B cell (primary cell): ENCODE data around the gene CLEC11A. TPM values are rescaled to one million over a fixed set of nuclear protein-coding genes. Genes with fewer than 3 reads are reported as not detected.

Experiments used
- ATAC-seq: fragments of 200-7000 bp; cut with Tn5 transposase; one replicate; pipeline ENCODE4 v1.10.0; 2021; ENCODE audit warnings: low read depth, mild to moderate bottlenecking, moderate number of reproducible peaks, moderate library complexity
- CTCF ChIA-PET: fragments of 350-600 bp; sonication (Branson Sonifier 250); formaldehyde crosslinking; loops from one replicate; lab custom pipeline; 2021; ENCODE audit warnings: antibody characterized with exemption, inconsistent platforms; lab: Charles Lee
- POLR2A ChIA-PET: fragments of 350-600 bp; sonication (Branson Sonifier 250); formaldehyde crosslinking; loops from one replicate; lab custom pipeline; 2021; ENCODE audit warnings: antibody characterized with exemption; lab: Charles Lee
- DNase-seq: peaks from one replicate; pipeline ENCODE4 v3.0.0; 2013
- H2AFZ ChIP-seq: 2 replicates; pipeline ENCODE4 v1.6.1; 2012; ENCODE audit warnings: mild to moderate bottlenecking, low read depth, low read length; ENCODE audit not compliant: insufficient read depth, poor library complexity, severe bottlenecking
- H3K27ac ChIP-seq, 2 donors: 1 replicate in 1 of 2; 2 replicates in 1 of 2; pipeline ENCODE4 v1.5.1; 2012 to 2013; ENCODE audit warnings: low read length in 2 of 2, mild to moderate bottlenecking in 2 of 2, moderate library complexity in 1 of 2
- H3K27me3 ChIP-seq, 4 experiments: fragments of 200-600 bp in 1 of 4; sonication (generic) in 1 of 4; replicated peaks in 1 of 4; 1 replicate in 2 of 4; 2 replicates in 2 of 4; pipeline versions ENCODE4 v1.6.1 to v1.7.0; 2013 to 2016; ENCODE audit warnings: low read length in 3 of 4, mild to moderate bottlenecking in 2 of 4, mixed read lengths in 1 of 4, moderate library complexity in 1 of 4; ENCODE audit not compliant: insufficient read depth in 4 of 4, control insufficient read depth in 3 of 4; ENCODE audit errors: control extremely low read depth in 1 of 4
- H3K36me3 ChIP-seq, 2 experiments: replicated peaks in 1 of 2; 1 replicate in 1 of 2; 2 replicates in 1 of 2; pipeline versions ENCODE4 v1.6.1 to v1.7.1; 2013; ENCODE audit warnings: low read length in 1 of 2; ENCODE audit not compliant: insufficient read depth in 2 of 2, control insufficient read depth in 1 of 2; ENCODE audit errors: control extremely low read depth in 1 of 2, extremely low read depth in 1 of 2
- H3K4me1 ChIP-seq, 2 donors: fragments of 200-600 bp in 1 of 2; sonication (generic) in 1 of 2; 1 replicate in 1 of 2; 2 replicates in 1 of 2; pipeline versions ENCODE4 v1.5.1 to v1.6.1; 2013 to 2017; ENCODE audit warnings: low read length in 2 of 2; ENCODE audit not compliant: control insufficient read depth in 2 of 2, insufficient read depth in 2 of 2
- H3K4me2 ChIP-seq: replicated peaks from 2 replicates; pipeline ENCODE3; 2012; ENCODE audit warnings: mild to moderate bottlenecking, low read depth, low read length; ENCODE audit not compliant: poor library complexity, severe bottlenecking
- H3K4me3 ChIP-seq, 5 experiments: fragments of 200-600 bp in 1 of 5; sonication (generic) in 1 of 5; 1 replicate in 3 of 5; 2 replicates in 2 of 5; pipeline versions ENCODE4 v1.5.1 to v1.7.0; 2011 to 2016; ENCODE audit warnings: low read length in 4 of 5, mild to moderate bottlenecking in 4 of 5, low read depth in 2 of 5, control low read depth in 1 of 5, moderate library complexity in 1 of 5; ENCODE audit not compliant: insufficient read depth in 1 of 5; ENCODE audit errors: control extremely low read depth in 1 of 5, extremely low read depth in 1 of 5
- H3K79me2 ChIP-seq: fragments of 200-600 bp; sonication (generic); one replicate; pipeline ENCODE4 v1.6.0; 2016; ENCODE audit warnings: low read length; ENCODE audit not compliant: control insufficient read depth, insufficient read depth
- H3K9ac ChIP-seq: fragments of 200-600 bp; sonication (generic); 2 replicates; pipeline ENCODE4 v1.6.1; 2017; ENCODE audit warnings: mild to moderate bottlenecking, low read length, moderate library complexity
- H3K9me3 ChIP-seq, 3 donors: one replicate each; pipeline versions ENCODE4 v1.6.1 to v1.7.1; 2013; ENCODE audit warnings: low read length in 2 of 3; ENCODE audit not compliant: control insufficient read depth in 2 of 3, insufficient read depth in 1 of 3; ENCODE audit errors: control extremely low read depth in 1 of 3
- H4K20me1 ChIP-seq: 2 replicates; pipeline ENCODE4 v1.6.0; 2012; ENCODE audit warnings: mild to moderate bottlenecking, low read length; ENCODE audit not compliant: insufficient read depth, control insufficient read depth, poor library complexity, severe bottlenecking
- H3K27ac Mint-ChIP-seq: one replicate; pipeline ENCODE4 v1.8.0; 2021; ENCODE audit warnings: mixed read lengths
- H3K27me3 Mint-ChIP-seq: one replicate; pipeline ENCODE4 v1.8.0; 2021; ENCODE audit warnings: mixed read lengths
- H3K4me1 Mint-ChIP-seq: one replicate; pipeline ENCODE4 v1.8.0; 2021; ENCODE audit warnings: mixed read lengths
- H3K4me3 Mint-ChIP-seq: one replicate; pipeline ENCODE4 v1.8.0; 2021; ENCODE audit warnings: mixed read lengths
- H3K9me3 Mint-ChIP-seq: one replicate; pipeline ENCODE4 v1.8.0; 2022; ENCODE audit warnings: mixed read lengths; ENCODE audit not compliant: insufficient read depth
- EZH2 ChIP-seq: IDR thresholded peaks from 2 replicates; pipeline ENCODE4 v1.6.1; 2012; ENCODE audit warnings: borderline replicate concordance, low read depth, mild to moderate bottlenecking, moderate library complexity, low read length; ENCODE audit not compliant: insufficient read depth, poor library complexity, severe bottlenecking
- WGBS: methylation state at CpG from one replicate; pipeline ENCODE4 v1.1.5; 2013; ENCODE audit warnings: missing lambda C conversion rate; ENCODE audit not compliant: insufficient coverage; 5-methylcytosine and 5-hydroxymethylcytosine counted together
- intact Hi-C: fragments of 100-400 bp; cut with micrococcal nuclease; formaldehyde crosslinking; loops from one replicate; pipeline ENCODE4 v1.10.0; 2022
- polyA plus RNA-seq: library from polyadenylated mRNA; depleted of rRNA; stranded (reverse); fragments of >200 nt; gene quantifications from 2 replicates; pipeline ENCODE4 v1.2.3, GENCODE V29; 2012
- total RNA-seq, 2 donors: library from RNA; stranded (reverse); fragments of 120-200 nt in 1 of 2; gene quantifications; 1 replicate in 1 of 2; 2 replicates in 1 of 2; pipeline versions ENCODE4 v1.2.3 to v1.2.4, GENCODE V29; 2013 to 2022
- TF ChIP-seq, protein P1 (sequence below): fragments of 200-600 bp; IDR thresholded peaks from one replicate; pipeline ENCODE4 v1.8.0; 2022; ENCODE audit warnings: antibody characterized with exemption, mild to moderate bottlenecking

CLEC11A gene
- total and polyA plus RNA-seq, 2 donors (not counting 1 experiment from before 2014, with no cell fraction given), result 0.52 to 1.6 TPM

DNA sequence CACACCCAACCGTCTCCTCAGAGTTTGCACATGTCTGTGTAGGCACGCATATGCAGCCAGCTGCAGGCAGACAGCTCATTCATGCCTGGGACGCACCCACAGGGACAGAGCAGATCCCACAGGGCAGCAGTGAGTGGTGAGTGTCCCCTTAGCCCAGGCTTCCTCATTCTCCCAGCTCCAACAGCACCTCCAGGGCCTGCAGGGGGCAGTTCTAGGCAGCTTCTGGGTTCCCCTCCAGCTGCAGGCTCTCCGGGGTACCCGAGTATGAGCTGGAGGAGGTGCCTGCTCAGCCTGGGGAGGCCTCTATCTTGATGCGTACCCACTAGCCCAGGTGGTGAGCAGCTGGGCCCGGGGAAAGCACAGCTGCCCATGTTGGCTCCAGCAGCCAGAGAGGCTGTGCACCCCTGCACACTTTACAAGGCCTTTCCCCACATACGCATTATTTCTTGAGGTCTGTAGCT lies 2.2 kb upstream of the CLEC11A start:
- TF ChIP-seq, protein P1, sequence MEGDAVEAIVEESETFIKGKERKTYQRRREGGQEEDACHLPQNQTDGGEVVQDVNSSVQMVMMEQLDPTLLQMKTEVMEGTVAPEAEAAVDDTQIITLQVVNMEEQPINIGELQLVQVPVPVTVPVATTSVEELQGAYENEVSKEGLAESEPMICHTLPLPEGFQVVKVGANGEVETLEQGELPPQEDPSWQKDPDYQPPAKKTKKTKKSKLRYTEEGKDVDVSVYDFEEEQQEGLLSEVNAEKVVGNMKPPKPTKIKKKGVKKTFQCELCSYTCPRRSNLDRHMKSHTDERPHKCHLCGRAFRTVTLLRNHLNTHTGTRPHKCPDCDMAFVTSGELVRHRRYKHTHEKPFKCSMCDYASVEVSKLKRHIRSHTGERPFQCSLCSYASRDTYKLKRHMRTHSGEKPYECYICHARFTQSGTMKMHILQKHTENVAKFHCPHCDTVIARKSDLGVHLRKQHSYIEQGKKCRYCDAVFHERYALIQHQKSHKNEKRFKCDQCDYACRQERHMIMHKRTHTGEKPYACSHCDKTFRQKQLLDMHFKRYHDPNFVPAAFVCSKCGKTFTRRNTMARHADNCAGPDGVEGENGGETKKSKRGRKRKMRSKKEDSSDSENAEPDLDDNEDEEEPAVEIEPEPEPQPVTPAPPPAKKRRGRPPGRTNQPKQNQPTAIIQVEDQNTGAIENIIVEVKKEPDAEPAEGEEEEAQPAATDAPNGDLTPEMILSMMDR, result no peak
- TF ChIP-seq EZH2, result no peak
- H3K79me2 ChIP-seq, result no peaks in the 10 kb centered on the region
- H3K27ac ChIP-seq, result no peak overlapping the region
- Mint-ChIP-seq H3K27me3 (peaks cover 50% of the 10 kb centered on the region), H3K4me1 (peaks cover 38% of the 10 kb centered on the region), H3K27ac (no peak overlapping the region), H3K4me3 (peak overlapping the region; percentile 55), H3K9me3 (no peaks in the 10 kb centered on the region)
- H3K4me3 ChIP-seq, result no peak overlapping the region
- H3K4me2 ChIP-seq, result no peak overlapping the region
- H3K9me3 ChIP-seq, result peaks cover 0 to 37% (median 3%) of the 10 kb centered on the region in 3 donors
- H2AFZ ChIP-seq, result no peak overlapping the region
- DNase-seq, result no peak
- ATAC-seq, result no peak
- 24% methylated on average over 8 of the region's 8 CpGs for WGBS
- no peaks in the 10 kb centered on the region for H3K36me3 ChIP-seq
- ChIA-PET CTCF (no interaction called here), POLR2A (interaction anchor here (0.7 kb wide), 1 partner anchor 175 kb away, joined by 4 read pairs; no protein-coding TSS in a partner anchor)
- intact Hi-C loops, result no loop called here
- no peaks in the 10 kb centered on the region for H4K20me1 ChIP-seq
- peaks cover 0 to 84% (median 25%) of the 10 kb centered on the region in 4 experiments for H3K27me3 ChIP-seq
- H3K9ac ChIP-seq, result no peak overlapping the region
- H3K4me1 ChIP-seq, result peaks cover 32 to 35% of the 10 kb centered on the region in 2 donors

DNA sequence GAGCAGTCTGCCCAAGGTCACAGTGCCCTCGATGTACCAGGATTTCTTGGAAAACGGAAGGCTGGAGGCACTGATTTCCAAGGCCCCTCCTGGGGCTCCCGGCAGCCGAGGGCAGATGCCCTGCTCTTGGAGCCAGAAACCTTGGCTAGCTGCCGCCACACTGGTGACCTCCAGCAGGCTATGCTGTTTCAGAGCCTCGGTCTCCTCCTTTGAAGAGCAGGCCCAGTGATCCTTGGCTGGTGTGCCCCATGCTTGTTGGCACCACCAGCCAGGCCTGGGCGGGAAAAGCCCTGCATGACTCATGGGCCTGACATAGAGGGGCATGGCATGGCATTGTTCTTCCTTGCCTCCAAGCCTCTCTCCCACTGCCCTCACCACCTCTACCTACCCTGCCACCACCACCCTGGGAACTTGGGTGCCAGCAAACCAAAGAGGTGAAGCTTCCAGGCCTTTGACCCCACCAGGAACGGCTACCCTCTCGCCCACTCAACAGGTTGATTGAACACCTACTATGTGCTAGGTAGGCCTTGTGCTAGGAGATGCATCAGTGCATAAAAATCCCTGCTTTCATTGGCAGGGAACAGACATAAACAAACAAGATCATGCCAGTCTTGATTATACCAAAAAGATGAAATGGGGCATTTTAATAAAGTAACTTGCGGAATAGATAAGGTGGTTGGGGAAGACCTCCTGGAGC lies 1.6 kb upstream of the CLEC11A start:
- H3K9me3 ChIP-seq, result peaks cover 0 to 43% (median 3%) of the 10 kb centered on the region in 3 donors
- H3K36me3 ChIP-seq, result no peaks in the 10 kb centered on the region
- no peak overlapping the region for H3K9ac ChIP-seq
- no peak for TF ChIP-seq EZH2
- TF ChIP-seq, protein P1, result no peak
- no peak overlapping the region for H3K27ac ChIP-seq
- H4K20me1 ChIP-seq, result no peaks in the 10 kb centered on the region
- Mint-ChIP-seq H3K27me3 (peaks cover 45% of the 10 kb centered on the region), H3K9me3 (no peaks in the 10 kb centered on the region), H3K4me1 (peaks cover 41% of the 10 kb centered on the region), H3K27ac (no peak overlapping the region), H3K4me3 (peak overlapping the region; percentile 5)
- H3K4me1 ChIP-seq, result peaks cover 34 to 37% of the 10 kb centered on the region in 2 donors
- H3K4me3 ChIP-seq, result no peak overlapping the region
- ATAC-seq (no peak), DNase-seq (no peak)
- peaks cover 0 to 86% (median 27%) of the 10 kb centered on the region in 4 experiments for H3K27me3 ChIP-seq
- CTCF ChIA-PET, result no interaction called here
- H2AFZ ChIP-seq, result no peak overlapping the region
- POLR2A ChIA-PET, result no interaction called here
- intact Hi-C loops, result no loop called here
- no peaks in the 10 kb centered on the region for H3K79me2 ChIP-seq
- no peak overlapping the region for H3K4me2 ChIP-seq
- 92% methylated on average over 8 of the region's 10 CpGs for WGBS
